GM10266 (cell line): Measurements from ENCODE around the gene PHETA1.

Source experiments
- DNase-seq: peaks from one replicate; pipeline ENCODE4 v3.0.0; 2012; ENCODE audit errors: extremely low spot score
- CTCF ChIP-seq: IDR thresholded peaks from 2 replicates; pipeline ENCODE4 v1.5.1; 2012; ENCODE audit warnings: mild to moderate bottlenecking, low read depth; ENCODE audit not compliant: control insufficient read depth, insufficient read depth; ENCODE audit errors: missing control alignments

The PHETA1 gene, protein sequence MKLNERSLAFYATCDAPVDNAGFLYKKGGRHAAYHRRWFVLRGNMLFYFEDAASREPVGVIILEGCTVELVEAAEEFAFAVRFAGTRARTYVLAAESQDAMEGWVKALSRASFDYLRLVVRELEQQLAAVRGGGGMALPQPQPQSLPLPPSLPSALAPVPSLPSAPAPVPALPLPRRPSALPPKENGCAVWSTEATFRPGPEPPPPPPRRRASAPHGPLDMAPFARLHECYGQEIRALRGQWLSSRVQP

GRCh38 chr12:111368788-111369495, at the start of gene PHETA1:
TSS of gene PHETA1 (minus strand) at chr12:111369095. CDS start at chr12:111363427, 5,668 bp downstream.
- peak; percentile 95 for DNase-seq
- no peak for TF ChIP-seq CTCF

GRCh38 chr12:111418594-111418880, 49.6 kb upstream of the PHETA1 start:
- TF ChIP-seq CTCF: no peak
- no peak for DNase-seq

DNA sequence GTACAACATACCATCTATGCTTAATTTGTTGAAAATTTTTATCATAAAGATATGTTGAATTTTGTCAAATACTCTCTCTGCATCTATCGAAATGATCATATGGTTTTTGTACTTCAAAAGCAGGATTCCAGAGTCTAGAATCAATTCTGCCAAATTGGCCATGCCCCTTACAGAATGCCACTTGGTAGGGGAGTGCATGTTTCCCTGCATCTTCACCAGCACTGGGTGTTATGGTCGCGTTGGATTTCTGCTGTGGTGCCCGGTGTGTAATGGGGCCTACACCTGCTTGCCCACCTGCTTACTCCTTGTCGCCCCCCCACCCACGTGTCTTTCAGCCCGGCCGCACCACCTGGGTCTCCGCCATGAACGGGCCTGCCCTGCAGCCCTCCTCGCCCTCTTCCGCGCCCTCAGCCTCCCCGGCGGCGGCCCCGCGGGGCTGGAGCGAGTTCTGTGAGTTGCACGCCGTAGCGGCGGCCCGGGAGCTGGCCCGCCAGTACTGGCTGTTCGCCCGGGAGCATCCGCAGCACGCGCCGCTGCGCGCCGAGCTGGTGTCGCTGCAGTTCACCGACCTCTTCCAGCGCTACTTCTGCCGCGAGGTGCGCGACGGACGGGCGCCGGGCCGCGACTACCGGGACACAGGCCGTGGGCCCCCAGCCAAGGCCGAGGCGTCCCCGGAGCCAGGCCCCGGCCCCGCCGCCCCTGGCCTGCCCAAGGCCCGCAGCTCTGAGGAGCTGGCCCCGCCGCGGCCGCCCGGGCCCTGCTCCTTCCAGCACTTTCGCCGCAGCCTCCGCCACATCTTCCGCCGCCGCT, 49.1 kb upstream of the PHETA1 start:
- no peak for DNase-seq
- TF ChIP-seq CTCF: no peak

DNA sequence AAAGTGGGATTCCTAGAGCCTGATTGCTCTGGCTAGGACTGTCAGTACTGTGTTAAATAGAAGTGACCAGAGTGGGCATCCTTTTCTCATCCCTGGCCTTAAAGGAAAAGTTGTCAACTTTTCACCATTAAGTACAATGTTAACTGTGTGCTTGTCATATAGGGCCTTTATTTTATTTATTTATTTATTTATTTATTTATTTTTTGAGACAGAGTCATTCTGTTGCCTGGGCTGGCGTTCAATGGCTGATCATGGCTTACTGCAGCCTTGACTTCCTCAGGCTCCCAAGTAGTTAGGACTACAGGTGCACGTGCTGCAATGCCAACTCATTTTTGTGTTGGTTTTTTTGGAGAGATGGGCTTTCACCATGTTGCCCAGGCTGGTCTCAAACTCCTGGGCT, 48.4 kb upstream of the PHETA1 start:
- no peak for TF ChIP-seq CTCF
- no peak for DNase-seq

- DNase-seq: no peak
- no peak for TF ChIP-seq CTCF
These were observed 45.9 kb upstream of the PHETA1 start for GRCh38 chr12:111414711-111415252.

DNA sequence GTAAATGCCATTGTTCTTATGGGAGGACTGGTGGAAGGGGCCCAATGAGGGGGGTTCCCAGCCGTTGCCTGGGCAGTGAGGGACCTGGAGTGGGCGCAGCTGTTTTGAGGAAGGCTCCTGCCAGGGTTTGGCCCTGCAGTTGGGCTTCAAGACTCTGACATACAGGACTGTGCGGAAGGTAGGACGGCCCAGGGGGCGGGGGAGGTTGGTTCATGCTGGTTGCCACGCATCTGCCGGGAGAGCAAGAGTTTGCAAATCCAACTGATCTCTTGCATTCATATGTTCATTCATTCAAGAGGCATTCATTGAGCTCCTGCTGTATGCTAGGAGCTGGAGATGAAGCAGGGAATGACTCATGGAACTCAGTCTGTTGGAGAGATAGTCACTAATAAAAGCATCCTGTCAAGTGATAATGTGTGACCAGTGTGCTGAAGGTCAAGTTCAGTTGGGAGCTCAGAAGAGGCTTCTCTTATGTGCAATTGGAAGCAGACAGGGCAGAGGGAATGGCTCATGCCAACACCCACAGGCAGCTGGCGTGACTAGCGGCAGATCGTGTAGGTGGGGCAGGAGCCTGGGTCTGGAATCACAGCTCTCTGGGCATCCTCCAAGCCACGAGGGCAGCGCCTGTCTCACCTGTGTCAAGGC, 44.7 kb upstream of the PHETA1 start:
- TF ChIP-seq CTCF: no peak
- no peak for DNase-seq
